Kidney tubule cell (primary cell): ENCODE results near the gene HNRNPLL.
A peak's percentile ranks its signal among the peaks of the same experiment; 100 is the strongest.

Experiments
- DNase-seq: peaks from one replicate; pipeline ENCODE4 v3.0.0-alpha.2; 2018; ENCODE audit warnings: low spot score

HNRNPLL gene

GRCh38 chr2:38592951-38593350, 9.8 kb downstream of the HNRNPLL start:
- DNase-seq, result no peak

GRCh38 chr2:38591152-38591551, 11.6 kb downstream of the HNRNPLL start:
- DNase-seq, result no peak

GRCh38 chr2:38590053-38590452, 12.7 kb downstream of the HNRNPLL start:
- DNase-seq, result no peak

GRCh38 chr2:38586931-38587330, 15.8 kb downstream of the HNRNPLL start:
- DNase-seq, result no peak

- no peak for DNase-seq
These were observed 17.8 kb downstream of the HNRNPLL start for GRCh38 chr2:38584881-38585280.

GRCh38 chr2:38583994-38584393, 18.7 kb downstream of the HNRNPLL start:
- DNase-seq, result no peak

GRCh38 chr2:38583524-38583923, 19.2 kb downstream of the HNRNPLL start:
- DNase-seq, result no peak

GRCh38 chr2:38581193-38582147, 21.3 kb downstream of the HNRNPLL start:
- peak; percentile 76 for DNase-seq

GRCh38 chr2:38580115-38580636, 22.6 kb downstream of the HNRNPLL start:
- DNase-seq, result no peak

- DNase-seq, result no peak
These were observed 23.9 kb downstream of the HNRNPLL start for GRCh38 chr2:38578832-38579231.

- DNase-seq, result no peak
These were observed 28.4 kb downstream of the HNRNPLL start for GRCh38 chr2:38574278-38574677.

GRCh38 chr2:38572167-38572566, 30.6 kb downstream of the HNRNPLL start:
- peak; percentile 7 for DNase-seq

GRCh38 chr2:38571193-38571592, 31.5 kb downstream of the HNRNPLL start:
- no peak for DNase-seq

- DNase-seq, result no peak
These were observed 33.8 kb downstream of the HNRNPLL start for GRCh38 chr2:38568724-38569436.

- no peak for DNase-seq
These were observed 37.4 kb downstream of the HNRNPLL start for GRCh38 chr2:38565333-38565732.

GRCh38 chr2:38561691-38562090, 41.0 kb downstream of the HNRNPLL start:
- DNase-seq, result no peak

GRCh38 chr2:38560092-38560491, 42.6 kb downstream of the HNRNPLL start:
- no peak for DNase-seq

GRCh38 chr2:38557981-38558380, 44.7 kb downstream of the HNRNPLL start:
- DNase-seq, result no peak

GRCh38 chr2:38557217-38557616, 45.5 kb downstream of the HNRNPLL start:
- DNase-seq, result no peak

GRCh38 chr2:38556006-38556801, 46.5 kb downstream of the HNRNPLL start:
- no peak for DNase-seq

- peak; percentile 9 for DNase-seq
These were observed 47.6 kb downstream of the HNRNPLL start for GRCh38 chr2:38554973-38555595.

GRCh38 chr2:38553554-38553953, 49.2 kb downstream of the HNRNPLL start:
- DNase-seq, result no peak
